Pancreas (tissue), 10 donors: ENCODE results near the gene ARFGEF3. TPM values are rescaled to one million over a fixed set of nuclear protein-coding genes. Genes with fewer than 3 reads are reported as not detected.

ENCODE experiments used
- ATAC-seq, 4 donors: fragments of 200-7000 bp; cut with Tn5 transposase; one replicate each; pipeline versions ENCODE4 v1.8.0 to v1.9.1; 2020; ENCODE audit warnings: mild to moderate bottlenecking in 4 of 4, moderate library complexity in 4 of 4
- DNase-seq, 6 donors: peaks; one replicate each; pipeline ENCODE4 v3.0.0-alpha.2; 2020
- FAIRE-seq: peaks from 2 replicates; lab custom pipeline; 2012; peaks lifted over from hg19 to GRCh38; lab: Jason Lieb, UNC
- H3K27ac ChIP-seq, 4 donors: fragments of 200-600 bp; sonication (generic); 1 replicate in 3 of 4; 2 replicates in 1 of 4; pipeline versions ENCODE4 v1.5.0 to v1.8.0; 2020
- H3K27me3 ChIP-seq, 4 donors: fragments of 200-600 bp; one replicate each; pipeline ENCODE4 v1.8.0; 2021
- H3K36me3 ChIP-seq, 3 donors: fragments of 200-600 bp; sonication (generic) in 1 of 3; one replicate each; pipeline versions ENCODE4 v1.5.0 to v1.8.0; 2020 to 2021
- H3K4me1 ChIP-seq, 3 donors: fragments of 200-600 bp; one replicate each; pipeline ENCODE4 v1.8.0; 2021
- H3K4me3 ChIP-seq, 4 donors: fragments of 200-600 bp; sonication (generic) in 2 of 4; one replicate each; pipeline versions ENCODE4 v1.5.0 to v1.8.0; 2020 to 2021
- H3K9me3 ChIP-seq, 4 donors: fragments of 200-600 bp; one replicate each; pipeline ENCODE4 v1.8.0; 2021
- WGBS, 2 donors: extraction: QIAGEN DNeasy Blood & Tissue Kit; methylation state at CpG; one replicate each; pipeline ENCODE4 v1.1.7; 2013; 5-methylcytosine and 5-hydroxymethylcytosine counted together
- intact Hi-C, 3 donors: fragments of 100-400 bp; cut with DNase I; formaldehyde crosslinking; loops; one replicate each; pipeline versions ENCODE4 v1.11.1 to v1.14.2; 2022
- polyA plus RNA-seq, 2 donors: library from polyadenylated mRNA; stranded (reverse); fragments of 200-250 nt; gene quantifications; one replicate each; pipeline ENCODE4 v1.2.3, GENCODE V29; 2013
- total RNA-seq, 6 donors: library from RNA; stranded (reverse); fragmentation: NEBNext Ultra II Directional in 4 of 6; extraction: Animal tissue kit (Norgen Biotek cat#: 25700) in 4 of 6; gene quantifications; one replicate each; pipeline versions ENCODE4 v1.2.1 to v1.2.4, GENCODE V29; 2021 to 2023
- TF ChIP-seq, protein P1 (sequence below), 4 donors: fragments of 200-600 bp; sonication (generic) in 3 of 4; IDR thresholded peaks; one replicate each; pipeline versions ENCODE4 v1.5.0 to v1.8.0; 2021; ENCODE audit warnings: antibody characterized with exemption in 4 of 4
- donor health status: healthy with polysubstance abuse.
- donor health status: DM: no; HTN: no; CAD: no; lungs with moderate emphysema.
- donor health status: DM: no; HTN: no; CAD: no.
- donor health status: control.
- donor health status: control.
- donor health status: Bipolar disorder and iron deficiency.
- donor health status: DM: yes; HTN: yes; CAD: no.
- donor health status: DM: no; HTN: no; CAD: no.
- donor health status: DM: no; HTN: no; CAD: no.
- donor health status: DM: yes; HTN: yes; CAD: no.

Gene ARFGEF3
- total and polyA plus RNA-seq, 8 donors: 4.8 to 19.0 (median 15.7) TPM

- H3K9me3 ChIP-seq: no peaks in the 10 kb centered on the region
- H3K27ac ChIP-seq: no peak overlapping the region
- H3K36me3 ChIP-seq: peaks cover 0 to 24% (median 3%) of the 10 kb centered on the region in 3 donors
- no peak overlapping the region for H3K4me3 ChIP-seq
- no peaks in the 10 kb centered on the region for H3K27me3 ChIP-seq
- intact Hi-C loops: no loop called here
- H3K4me1 ChIP-seq: no peaks in the 10 kb centered on the region
- no peak for FAIRE-seq
- TF ChIP-seq, protein P1, sequence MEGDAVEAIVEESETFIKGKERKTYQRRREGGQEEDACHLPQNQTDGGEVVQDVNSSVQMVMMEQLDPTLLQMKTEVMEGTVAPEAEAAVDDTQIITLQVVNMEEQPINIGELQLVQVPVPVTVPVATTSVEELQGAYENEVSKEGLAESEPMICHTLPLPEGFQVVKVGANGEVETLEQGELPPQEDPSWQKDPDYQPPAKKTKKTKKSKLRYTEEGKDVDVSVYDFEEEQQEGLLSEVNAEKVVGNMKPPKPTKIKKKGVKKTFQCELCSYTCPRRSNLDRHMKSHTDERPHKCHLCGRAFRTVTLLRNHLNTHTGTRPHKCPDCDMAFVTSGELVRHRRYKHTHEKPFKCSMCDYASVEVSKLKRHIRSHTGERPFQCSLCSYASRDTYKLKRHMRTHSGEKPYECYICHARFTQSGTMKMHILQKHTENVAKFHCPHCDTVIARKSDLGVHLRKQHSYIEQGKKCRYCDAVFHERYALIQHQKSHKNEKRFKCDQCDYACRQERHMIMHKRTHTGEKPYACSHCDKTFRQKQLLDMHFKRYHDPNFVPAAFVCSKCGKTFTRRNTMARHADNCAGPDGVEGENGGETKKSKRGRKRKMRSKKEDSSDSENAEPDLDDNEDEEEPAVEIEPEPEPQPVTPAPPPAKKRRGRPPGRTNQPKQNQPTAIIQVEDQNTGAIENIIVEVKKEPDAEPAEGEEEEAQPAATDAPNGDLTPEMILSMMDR (IDR thresholded peaks at IDR 0.05): no peak
- WGBS, 2 donors: 91 to 94% methylated on average over 8 of the region's 8 CpGs
- no peak for DNase-seq
- no peak for ATAC-seq
Observed at GRCh38 chr6:138336221-138336620, 174.5 kb downstream of the ARFGEF3 start.

GRCh38 chr6:138337076-138337475 is 175.3 kb downstream of the ARFGEF3 start:
- Histone ChIP-seq H3K4me3 (no peak overlapping the region), H3K9me3 (no peaks in the 10 kb centered on the region), H3K4me1 (no peaks in the 10 kb centered on the region), H3K36me3 (peaks cover 0 to 24% (median 3%) of the 10 kb centered on the region in 3 donors), H3K27me3 (no peaks in the 10 kb centered on the region), H3K27ac (no peak overlapping the region)
- DNase-seq (no peak), FAIRE-seq (no peak), ATAC-seq (no peak)
- TF ChIP-seq, protein P1 (IDR thresholded peaks at IDR 0.05): no peak
- WGBS, 2 donors: 96 to 98% methylated on average over 4 of the region's 4 CpGs
- intact Hi-C loops: no loop called here

- Histone ChIP-seq H3K27me3 (no peaks in the 10 kb centered on the region), H3K27ac (no peak overlapping the region), H3K4me1 (no peaks in the 10 kb centered on the region), H3K36me3 (peaks cover 0 to 24% (median 3%) of the 10 kb centered on the region in 3 donors), H3K9me3 (no peaks in the 10 kb centered on the region), H3K4me3 (no peak overlapping the region)
- no peak for ATAC-seq
- FAIRE-seq: no peak
- intact Hi-C loops: no loop called here
- no peak for DNase-seq
- 75 to 85% methylated on average over 1 of the region's 1 CpG for WGBS, 2 donors
- TF ChIP-seq, protein P1 (IDR thresholded peaks at IDR 0.05): no peak
Observed at GRCh38 chr6:138339024-138339423, 177.3 kb downstream of the ARFGEF3 start.

GRCh38 chr6:138341176-138341575 is 179.4 kb downstream of the ARFGEF3 start:
- H3K27ac ChIP-seq: no peak overlapping the region
- no peaks in the 10 kb centered on the region for H3K4me1 ChIP-seq
- DNase-seq (no peak), ATAC-seq (no peak), FAIRE-seq (no peak)
- intact Hi-C loops: no loop called here
- peaks cover 0 to 11% (median 0%) of the 10 kb centered on the region in 3 donors for H3K36me3 ChIP-seq
- no peak overlapping the region for H3K4me3 ChIP-seq
- whole genome bisulfite sequencing, 2 donors: 88 to 100% methylated on average over 1 of the region's 1 CpG
- TF ChIP-seq, protein P1 (IDR thresholded peaks at IDR 0.05): no peak
- H3K9me3 ChIP-seq: no peaks in the 10 kb centered on the region
- H3K27me3 ChIP-seq: no peaks in the 10 kb centered on the region

GRCh38 chr6:138343112-138343511 is 181.4 kb downstream of the ARFGEF3 start:
- Histone ChIP-seq H3K4me1 (peaks cover 0 to 2% (median 0%) of the 10 kb centered on the region in 3 donors), H3K9me3 (no peaks in the 10 kb centered on the region), H3K4me3 (no peak overlapping the region), H3K27me3 (no peaks in the 10 kb centered on the region), H3K36me3 (no peaks in the 10 kb centered on the region), H3K27ac (no peak overlapping the region)
- no peak for ATAC-seq
- no peak for DNase-seq
- TF ChIP-seq, protein P1 (IDR thresholded peaks at IDR 0.05): no peak
- no peak for FAIRE-seq
- intact Hi-C loops: no loop called here
